K562 (cell line): ENCODE results near the gene MYMX. TPM values are rescaled to one million over a fixed set of nuclear protein-coding genes. Genes with fewer than 3 reads are reported as not detected.
A peak's percentile ranks its signal among the peaks of the same experiment; 100 is the strongest.

ENCODE experiments used
- AFF1 ChIP-seq, 2 experiments: fragments of 450-650 bp; IDR thresholded peaks; 2 replicates each; pipeline ENCODE4 v1.6.1; 2018; ENCODE audit warnings: mild to moderate bottlenecking in 2 of 2, low read depth in 1 of 2; ENCODE audit not compliant: partially characterized antibody in 2 of 2
- CTBP1 ChIP-seq: fragments of 450-650 bp; IDR thresholded peaks from 2 replicates; pipeline ENCODE4 v1.6.1; 2016; ENCODE audit warnings: borderline replicate concordance
- E2F1 ChIP-seq: sonication (generic); formaldehyde crosslinking; IDR thresholded peaks from 2 replicates; pipeline ENCODE4 v1.8.1; 2023; ENCODE audit warnings: mild to moderate bottlenecking, missing genetic modification reagents, moderate library complexity
- EHMT2 ChIP-seq: fragments of 450-650 bp; IDR thresholded peaks from 2 replicates; pipeline ENCODE4 v1.6.1; 2018; ENCODE audit warnings: antibody characterized with exemption
- ETV5 ChIP-seq: sonication (generic); formaldehyde crosslinking; IDR thresholded peaks from 2 replicates; pipeline ENCODE4 v1.4.0; 2020; ENCODE audit warnings: low read depth, mild to moderate bottlenecking, missing genetic modification reagents
- MAFG ChIP-seq: fragments of 450-650 bp; conservative IDR thresholded peaks from 2 replicates; pipeline ENCODE4 v1.6.1; 2016; ENCODE audit warnings: missing genetic modification characterization, missing compliant biosample characterization
- NCOA1 ChIP-seq: fragments of 450-650 bp; IDR thresholded peaks from 2 replicates; pipeline ENCODE4 v1.6.1; 2016; ENCODE audit warnings: low read depth
- NR2C1 ChIP-seq, 2 experiments: fragments of 450-650 bp; IDR thresholded peaks; 2 replicates each; pipeline ENCODE4 v1.6.1; 2017; ENCODE audit warnings: mild to moderate bottlenecking in 2 of 2, antibody characterized with exemption in 1 of 2, inconsistent platforms in 1 of 2, missing compliant biosample characterization in 1 of 2, missing genetic modification characterization in 1 of 2
- RBM39 ChIP-seq: fragments of 200-400 bp; formaldehyde crosslinking; optimal IDR thresholded peaks from 2 replicates; pipeline ENCODE3; 2018; ENCODE audit warnings: low read depth, low read length
- SIN3A ChIP-seq, 2 experiments: fragments of 150-350 bp in 1 of 2; IDR thresholded peaks; 2 replicates each; pipeline ENCODE4 v1.6.1; 2011 to 2016; ENCODE audit warnings: borderline replicate concordance in 2 of 2, low read depth in 2 of 2, low read length in 2 of 2, mild to moderate bottlenecking in 2 of 2, moderate library complexity in 2 of 2; ENCODE audit not compliant: control insufficient read depth in 1 of 2
- SIX5 ChIP-seq, 2 experiments: IDR thresholded peaks; 2 replicates each; pipeline ENCODE4 v1.6.1; 2011; ENCODE audit warnings: low read length in 2 of 2, borderline replicate concordance in 1 of 2, low read depth in 1 of 2, mild to moderate bottlenecking in 1 of 2, moderate library complexity in 1 of 2; ENCODE audit not compliant: insufficient read depth in 1 of 2
- SMAD4 ChIP-seq: fragments of 250-450 bp; sonication (Bioruptor Pico); conservative IDR thresholded peaks from 2 replicates; pipeline ENCODE4 v1.8.0; 2021; ENCODE audit warnings: inconsistent platforms, mild to moderate bottlenecking, moderate library complexity
- TEAD1 ChIP-seq, 2 experiments: fragments of 450-650 bp in 1 of 2; sonication (generic) in 1 of 2; formaldehyde crosslinking; IDR thresholded peaks; 2 replicates each; pipeline versions ENCODE4 v1.4.0 to v1.8.0; 2020 to 2022; ENCODE audit warnings: mild to moderate bottlenecking in 2 of 2, missing genetic modification reagents in 1 of 2
- ZNF165 ChIP-seq: fragments of 250-450 bp; sonication (Bioruptor Pico); IDR thresholded peaks from 2 replicates; pipeline ENCODE4 v1.4.0; 2020; ENCODE audit warnings: borderline replicate concordance
- polyA plus RNA-seq, 8 experiments: library from polyadenylated mRNA; depleted of rRNA in 4 of 8; stranded (reverse) in 5 of 8; unstranded in 3 of 8; fragments of >200 nt; fragmentation: Nextera tagmentation in 2 of 8; fragmentation: Illumina TruSeq in 1 of 8; extraction: Ambion mirVana in 2 of 8; extraction: Trizol in 1 of 8; gene quantifications; 2 replicates each; pipeline versions ENCODE4 v1.2.1 to v1.2.3, GENCODE V29; 2011 to 2014; ENCODE audit warnings: inconsistent platforms in 1 of 8, missing spikeins in 1 of 8
- total RNA-seq, 7 experiments: library from RNA; depleted of rRNA in 6 of 7; stranded (reverse); fragments of >200 nt in 6 of 7; fragmentation: Illumina TruSeq in 2 of 7; extraction: Trizol in 2 of 7; gene quantifications; 2 replicates each; pipeline versions ENCODE4 v1.2.1 to v1.2.3, GENCODE V29; 2011 to 2021; ENCODE audit warnings: low replicate concordance in 1 of 7
- TF ChIP-seq, protein P1 (sequence below): sonication (generic); formaldehyde crosslinking; IDR thresholded peaks from 2 replicates; pipeline ENCODE4 v1.8.0; 2022; ENCODE audit warnings: mild to moderate bottlenecking, missing genetic modification reagents
- TF ChIP-seq, protein P2 (sequence below), 2 experiments: fragments of 450-650 bp in 1 of 2; sonication (generic) in 1 of 2; formaldehyde crosslinking; conservative IDR thresholded peaks; 2 replicates each; pipeline versions ENCODE4 v1.4.0 to v1.8.1; 2020 to 2022; ENCODE audit warnings: mild to moderate bottlenecking in 1 of 2, missing genetic modification reagents in 1 of 2

The MYMX gene
- total and polyA plus RNA-seq, 9 of the 15 experiments (the other 6 are each of a cell fraction or from before 2014, with no cell fraction given): 0.12 TPM; not detected in 8

DNA sequence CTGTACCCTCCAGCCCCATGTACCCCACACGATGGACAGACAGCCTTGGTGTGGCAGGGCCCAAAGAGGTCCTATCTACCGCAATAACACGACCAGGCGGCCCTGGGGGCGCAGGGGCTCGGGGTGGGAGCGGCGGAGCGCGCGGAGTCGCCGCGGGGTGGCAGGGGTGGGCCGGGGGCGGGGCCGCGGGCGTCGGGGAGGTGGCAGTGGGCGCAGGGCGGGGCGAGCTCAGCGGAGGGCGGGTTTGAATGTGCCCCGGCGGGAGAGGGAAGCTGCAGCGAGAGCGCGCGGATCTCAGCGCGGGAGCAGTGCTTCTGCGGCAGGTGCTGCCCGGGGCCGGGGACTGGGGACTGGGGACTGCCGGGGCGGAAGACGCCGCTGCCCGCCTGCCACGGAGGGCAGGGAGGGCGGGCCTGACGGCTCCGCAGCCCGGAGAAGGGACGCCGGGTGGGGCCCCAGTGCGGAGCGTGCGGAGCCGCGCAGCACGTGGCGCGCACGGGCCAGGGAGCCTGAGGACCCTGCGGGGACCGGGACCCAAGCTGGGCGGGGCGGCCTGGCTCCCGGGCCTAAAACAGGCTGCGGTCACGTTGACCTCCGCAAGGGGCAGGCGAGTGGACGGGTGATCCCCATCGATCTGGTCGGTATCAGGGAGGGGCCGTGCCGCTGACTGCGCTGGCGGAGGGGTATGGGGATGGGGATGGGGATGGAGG lies 6.7 kb downstream of the MYMX start, which contains the start of gene SLC29A1 (continued):
- TF ChIP-seq AFF1 (IDR thresholded peaks at IDR 0.05; ENCODE audit: low read depth in 1 of 2, partially characterized antibody in 2 of 2) (no peak), SIX5 (IDR thresholded peaks at IDR 0.05; ENCODE audit: borderline replicate concordance in 1 of 2, insufficient read depth in 1 of 2, low read depth in 1 of 2, low read length in 2 of 2) (no peak), CTBP1 (peak; percentile 71), SMAD4 (CRISPR knock-in tag) (peak; percentile 54), EHMT2 (no peak), ETV5 (CRISPR knock-in tag) (0 out of 2 replicates have a peak, but pooled peaks have one; percentile 44), NCOA1 (no peak), NR2C1 (IDR thresholded peaks at IDR 0.05) (no peak), NR2C1 (tag; IDR thresholded peaks at IDR 0.05) (no peak), ZNF165 (CRISPR knock-in tag) (no peak), RBM39 (no peak), MAFG (tag) (no peak), E2F1 (CRISPR knock-in tag) (peak; percentile 66; the same call in 1 of the 2 replicates), SIN3A (IDR thresholded peaks at IDR 0.05; ENCODE audit: borderline replicate concordance in 2 of 2, control insufficient read depth in 1 of 2, low read depth in 2 of 2, low read length in 2 of 2) (peak; percentile 24 to 76; a peak in 2 of 4 replicates), TEAD1 (CRISPR knock-in tag; IDR thresholded peaks at IDR 0.05) (peak in 1 of 2 experiments; percentile 69; a peak in 1 of 4 replicates)
- TF ChIP-seq, protein P1, sequence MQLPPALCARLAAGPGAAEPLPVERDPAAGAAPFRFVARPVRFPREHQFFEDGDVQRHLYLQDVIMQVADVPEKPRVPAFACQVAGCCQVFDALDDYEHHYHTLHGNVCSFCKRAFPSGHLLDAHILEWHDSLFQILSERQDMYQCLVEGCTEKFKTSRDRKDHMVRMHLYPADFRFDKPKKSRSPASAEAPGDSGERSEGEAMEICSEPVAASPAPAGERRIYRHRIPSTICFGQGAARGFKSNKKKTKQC (CRISPR knock-in tag): peak; percentile 85; the same call in 1 of the 2 replicates
- TF ChIP-seq, protein P2, sequence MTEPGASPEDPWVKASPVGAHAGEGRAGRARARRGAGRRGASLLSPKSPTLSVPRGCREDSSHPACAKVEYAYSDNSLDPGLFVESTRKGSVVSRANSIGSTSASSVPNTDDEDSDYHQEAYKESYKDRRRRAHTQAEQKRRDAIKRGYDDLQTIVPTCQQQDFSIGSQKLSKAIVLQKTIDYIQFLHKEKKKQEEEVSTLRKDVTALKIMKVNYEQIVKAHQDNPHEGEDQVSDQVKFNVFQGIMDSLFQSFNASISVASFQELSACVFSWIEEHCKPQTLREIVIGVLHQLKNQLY (CRISPR knock-in tag; conservative IDR thresholded peaks at IDR 0.05): 0 out of 4 replicates have a peak, but pooled peaks of 1 of the 2 experiments have one; percentile 52
